Effector CD4-positive, alpha-beta T cell (primary cell): Measurements from ENCODE around the gene SLC2A4RG.

Experiments
- DNase-seq: peaks from one replicate; pipeline ENCODE4 v3.0.0-alpha.2; 2020
- total RNA-seq: gene quantifications from one replicate; lab custom pipeline; 2026; lab: John Stamatoyannopoulos, UW

The SLC2A4RG gene
- total RNA-seq: 84.8 reads per million, percentile 79 among the genes with 10 or more reads in this experiment

DNA sequence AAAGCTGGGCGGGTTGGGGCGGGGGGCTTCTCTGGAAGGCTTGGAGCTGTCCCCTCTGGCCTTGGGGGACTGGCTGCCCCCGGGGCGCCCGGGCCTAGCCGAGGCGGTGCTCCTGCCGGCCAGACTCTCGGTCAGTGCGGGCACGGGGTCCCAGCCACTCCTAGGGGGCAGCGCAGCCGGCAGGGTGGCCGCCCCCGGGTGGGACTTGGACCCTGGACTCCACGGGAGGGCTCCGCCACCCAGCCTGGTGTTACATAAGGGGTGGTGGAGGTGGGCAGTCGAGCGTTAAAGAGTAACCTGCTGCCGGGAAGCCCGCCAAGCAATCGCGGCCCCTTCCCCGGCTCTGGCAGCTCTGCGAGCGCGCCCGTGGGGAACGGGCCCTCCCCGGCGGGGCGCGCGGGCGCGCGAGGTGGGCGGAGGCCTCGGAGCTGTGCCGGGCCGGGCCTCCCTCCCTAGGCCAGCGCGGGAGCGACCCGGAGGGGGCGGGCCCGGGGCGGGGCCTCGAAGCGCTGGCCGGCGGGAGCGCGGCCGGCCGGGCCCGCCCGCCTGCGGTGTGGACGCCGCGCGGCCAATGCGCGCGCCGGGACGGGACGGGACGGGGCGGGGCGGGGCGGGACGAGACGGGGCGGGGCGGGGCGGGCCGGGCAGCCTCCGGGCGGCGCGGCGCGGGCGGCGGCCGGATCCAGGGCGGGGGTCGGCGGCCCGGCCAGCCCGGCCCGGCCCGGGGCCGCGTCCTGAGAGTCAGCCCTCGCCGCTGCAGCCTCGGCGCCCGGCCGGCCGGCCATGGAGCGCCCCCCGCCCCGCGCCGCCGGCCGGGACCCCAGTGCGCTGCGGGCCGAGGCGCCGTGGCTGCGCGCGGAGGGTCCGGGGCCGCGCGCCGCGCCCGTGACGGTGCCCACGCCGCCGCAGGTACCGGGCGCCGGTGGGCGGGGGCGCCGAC lies at the start of gene SLC2A4RG:
TSS of gene SLC2A4RG (plus strand) at position 647 of the 940 bp plus-strand sequence. CDS start at position 784, 137 bp downstream.
- DNase-seq: peak; percentile 57

DNA sequence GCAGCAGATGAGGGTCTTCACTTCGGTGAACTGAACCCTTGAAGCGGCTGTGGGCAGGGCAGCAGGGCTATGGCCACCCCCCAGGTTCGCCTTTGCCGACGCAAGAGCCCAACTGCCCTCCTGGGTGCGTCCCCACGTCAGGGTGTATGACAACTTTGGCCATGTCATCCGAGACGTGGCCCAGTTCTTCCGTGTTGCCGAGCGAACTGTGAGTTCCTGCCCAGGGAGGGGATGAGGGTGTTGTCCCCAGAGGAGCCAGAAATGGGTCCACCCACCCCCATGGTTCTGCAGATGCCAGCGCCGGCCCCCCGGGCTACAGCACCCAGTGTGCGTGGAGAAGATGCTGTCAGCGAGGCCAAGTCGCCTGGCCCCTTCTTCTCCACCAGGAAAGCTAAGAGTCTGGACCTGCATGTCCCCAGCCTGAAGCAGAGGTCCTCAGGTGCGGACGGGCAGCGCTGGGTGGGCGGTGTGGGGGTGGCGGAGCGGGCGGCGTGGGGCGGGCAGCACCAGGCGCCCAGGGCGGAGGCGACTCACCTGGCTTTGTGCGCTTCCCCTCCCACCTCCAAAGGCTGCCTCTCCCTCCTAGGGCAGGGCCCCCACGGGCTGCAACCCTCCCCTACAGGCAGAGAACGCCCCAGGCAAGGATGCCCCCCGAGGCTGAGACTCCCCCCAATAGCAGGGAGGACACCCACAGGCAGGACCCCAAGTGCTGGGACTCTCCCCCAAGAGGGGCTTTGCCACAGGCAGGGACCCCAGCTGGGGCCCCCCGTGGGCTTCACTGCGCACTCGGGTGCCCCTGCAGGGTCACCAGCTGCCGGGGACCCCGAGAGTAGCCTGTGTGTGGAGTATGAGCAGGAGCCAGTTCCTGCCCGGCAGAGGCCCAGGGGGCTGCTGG lies 49.3 kb upstream of the SLC2A4RG start:
- no peak for DNase-seq

DNA sequence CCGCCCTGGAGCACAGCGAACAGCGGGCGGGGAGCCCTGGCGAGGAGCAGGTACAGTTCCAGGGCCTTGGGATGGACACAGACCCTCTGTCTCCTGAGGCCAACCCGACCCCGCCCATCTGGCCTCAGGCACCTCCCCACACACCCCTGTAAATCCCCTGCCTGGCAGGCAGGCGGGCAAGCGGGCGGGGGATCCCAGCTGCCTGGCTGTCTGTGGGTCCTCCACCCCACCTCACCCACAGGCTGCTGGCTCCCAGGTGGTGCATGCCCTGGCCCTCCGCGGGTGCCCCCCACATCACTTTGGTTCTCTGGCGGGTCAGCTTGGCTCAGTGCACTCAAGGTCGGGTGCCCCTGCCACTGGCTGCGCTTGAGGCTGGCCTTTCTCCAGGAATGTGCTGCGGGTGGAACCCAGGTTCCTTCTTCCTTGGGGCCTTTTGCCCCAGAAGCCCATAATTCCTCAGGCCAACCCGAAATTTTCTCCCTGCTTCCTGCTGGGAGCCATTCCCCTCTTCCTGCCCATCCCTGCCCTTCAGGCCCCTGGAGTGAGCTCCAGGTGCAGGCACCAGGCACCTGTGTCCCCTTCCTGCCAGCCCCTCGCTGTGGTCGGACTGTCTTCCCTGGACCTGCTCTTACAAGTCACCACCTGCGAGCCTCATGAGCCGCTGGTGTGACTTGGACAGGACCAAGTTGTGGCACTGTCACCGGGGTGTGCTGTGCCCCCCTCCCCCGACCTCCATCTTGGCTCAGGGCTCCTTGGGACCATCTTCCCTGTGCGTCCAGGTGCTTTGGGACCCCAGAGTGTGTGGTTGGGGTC lies 48.5 kb upstream of the SLC2A4RG start:
- no peak for DNase-seq

GRCh38 chr20:63691711-63692435 lies 47.7 kb upstream of the SLC2A4RG start:
- no peak for DNase-seq

DNA sequence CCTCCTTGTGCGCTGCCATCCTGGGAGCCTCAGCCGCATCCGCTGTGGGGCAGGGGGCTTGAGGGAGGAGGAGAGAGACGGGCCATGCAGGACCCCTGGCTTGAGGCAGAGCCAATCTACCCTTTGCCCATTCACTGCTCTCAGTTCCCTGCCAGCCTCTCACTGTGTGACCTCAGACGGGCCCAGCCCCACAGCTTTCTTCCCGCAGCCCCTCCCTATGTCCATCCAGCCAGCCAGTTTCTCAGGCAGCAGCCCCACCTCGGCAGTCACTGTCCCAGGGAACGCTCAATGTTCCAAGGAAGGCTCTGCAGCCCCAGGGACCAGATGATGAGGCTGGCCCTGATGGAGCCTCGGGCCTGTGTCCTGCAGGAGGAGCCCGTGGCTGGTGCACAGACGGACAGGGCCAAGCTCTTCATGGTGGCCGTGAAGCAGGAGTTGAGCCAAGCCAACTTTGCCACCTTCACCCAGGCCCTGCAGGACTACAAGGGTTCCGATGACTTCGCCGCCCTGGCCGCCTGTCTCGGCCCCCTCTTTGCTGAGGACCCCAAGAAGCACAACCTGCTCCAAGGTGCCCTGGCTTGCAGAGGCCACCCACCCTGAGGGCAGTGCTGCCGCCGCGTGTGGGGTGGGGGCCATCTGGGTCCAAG lies 47.0 kb upstream of the SLC2A4RG start:
- no peak for DNase-seq

DNA sequence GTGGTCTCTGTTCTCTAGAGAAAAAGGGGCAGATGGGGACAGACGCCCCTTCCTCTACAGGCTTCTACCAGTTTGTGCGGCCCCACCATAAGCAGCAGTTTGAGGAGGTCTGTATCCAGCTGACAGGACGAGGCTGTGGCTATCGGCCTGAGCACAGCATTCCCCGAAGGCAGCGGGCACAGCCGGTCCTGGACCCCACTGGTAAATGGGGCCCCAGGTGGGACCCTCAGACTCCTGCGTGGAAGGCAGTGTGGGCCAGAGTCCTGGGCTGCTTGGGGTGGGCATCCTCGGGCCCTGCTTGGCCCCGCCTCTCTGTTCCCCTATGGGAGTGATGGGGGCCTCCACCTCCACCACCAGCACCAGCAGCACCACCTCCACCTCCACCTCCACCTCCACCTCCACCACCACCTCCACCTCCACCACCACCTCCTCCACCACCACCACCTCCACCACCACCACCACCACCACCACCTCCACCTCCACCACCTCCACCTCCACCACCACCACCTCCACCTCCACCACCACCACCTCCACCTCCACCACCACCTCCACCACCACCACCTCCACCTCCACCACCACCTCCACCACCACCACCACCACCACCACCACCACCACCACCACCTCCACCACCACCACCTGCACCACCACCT lies 46.4 kb upstream of the SLC2A4RG start:
- DNase-seq: no peak

DNA sequence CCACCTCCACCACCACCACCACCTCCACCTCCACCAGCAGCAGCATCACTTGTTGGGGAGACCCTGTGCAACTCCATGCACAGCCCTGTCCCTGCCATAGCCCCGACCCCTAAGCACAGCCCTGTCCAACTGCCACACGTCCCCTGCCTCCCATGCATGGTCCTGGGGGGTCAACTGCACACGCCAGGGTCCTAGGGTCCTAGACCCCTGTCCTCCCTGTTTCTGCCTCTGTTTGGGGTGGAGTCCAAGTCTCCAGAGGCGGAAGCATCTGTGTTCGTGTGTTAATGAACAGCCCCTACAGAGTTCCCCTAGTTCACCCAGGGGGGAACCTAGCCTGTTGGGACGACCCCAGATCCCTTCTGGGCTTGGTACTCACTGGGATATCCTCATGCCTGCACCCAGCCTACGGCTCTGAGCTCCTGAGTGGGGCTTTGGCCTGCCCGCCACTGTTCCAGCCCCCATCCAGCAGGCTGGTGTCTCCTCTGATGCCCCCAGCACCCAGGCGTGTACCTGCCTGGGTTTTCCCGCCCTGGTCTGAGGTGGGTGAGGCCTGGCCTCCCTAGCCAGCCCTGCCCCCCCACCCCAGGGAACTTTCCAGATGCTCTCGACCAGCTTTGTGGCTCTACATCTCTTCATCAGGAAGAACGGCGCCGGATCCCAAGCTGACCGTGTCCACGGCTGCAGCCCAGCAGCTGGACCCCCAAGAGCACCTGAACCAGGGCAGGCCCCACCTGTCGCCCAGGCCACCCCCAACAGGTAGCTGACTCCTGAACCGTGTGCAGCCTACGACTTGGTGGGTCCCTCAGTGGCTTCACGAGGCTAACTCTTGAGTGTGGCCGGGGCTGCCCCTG lies 45.6 kb upstream of the SLC2A4RG start:
- DNase-seq: no peak

DNA sequence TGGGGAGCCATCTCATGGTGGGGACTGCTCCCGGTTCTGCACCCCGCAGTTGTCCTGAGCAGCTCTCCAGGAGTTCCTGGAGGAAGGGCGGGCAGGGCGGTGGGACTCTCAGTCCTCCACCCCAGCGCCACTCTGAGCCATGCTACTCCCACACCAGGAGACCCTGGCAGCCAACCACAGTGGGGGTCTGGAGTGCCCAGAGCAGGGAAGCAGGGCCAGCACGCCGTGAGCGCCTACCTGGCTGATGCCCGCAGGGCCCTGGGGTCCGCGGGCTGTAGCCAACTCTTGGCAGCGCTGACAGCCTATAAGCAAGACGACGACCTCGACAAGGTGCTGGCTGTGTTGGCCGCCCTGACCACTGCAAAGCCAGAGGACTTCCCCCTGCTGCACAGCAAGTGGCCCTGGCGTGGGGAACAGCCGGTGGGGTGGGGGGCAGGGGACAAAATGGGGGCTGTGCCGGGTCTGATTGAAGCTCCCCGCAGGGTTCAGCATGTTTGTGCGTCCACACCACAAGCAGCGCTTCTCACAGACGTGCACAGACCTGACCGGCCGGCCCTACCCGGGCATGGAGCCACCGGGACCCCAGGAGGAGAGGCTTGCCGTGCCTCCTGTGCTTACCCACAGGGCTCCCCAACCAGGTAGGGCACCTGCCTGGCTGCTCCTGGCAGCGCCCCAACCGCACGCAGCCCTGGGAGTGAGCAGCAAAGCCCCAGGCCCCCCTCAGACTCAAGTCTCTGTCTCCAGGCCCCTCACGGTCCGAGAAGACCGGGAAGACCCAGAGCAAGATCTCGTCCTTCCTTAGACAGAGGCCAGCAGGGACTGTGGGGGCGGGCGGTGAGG lies 44.8 kb upstream of the SLC2A4RG start:
- no peak for DNase-seq

DNA sequence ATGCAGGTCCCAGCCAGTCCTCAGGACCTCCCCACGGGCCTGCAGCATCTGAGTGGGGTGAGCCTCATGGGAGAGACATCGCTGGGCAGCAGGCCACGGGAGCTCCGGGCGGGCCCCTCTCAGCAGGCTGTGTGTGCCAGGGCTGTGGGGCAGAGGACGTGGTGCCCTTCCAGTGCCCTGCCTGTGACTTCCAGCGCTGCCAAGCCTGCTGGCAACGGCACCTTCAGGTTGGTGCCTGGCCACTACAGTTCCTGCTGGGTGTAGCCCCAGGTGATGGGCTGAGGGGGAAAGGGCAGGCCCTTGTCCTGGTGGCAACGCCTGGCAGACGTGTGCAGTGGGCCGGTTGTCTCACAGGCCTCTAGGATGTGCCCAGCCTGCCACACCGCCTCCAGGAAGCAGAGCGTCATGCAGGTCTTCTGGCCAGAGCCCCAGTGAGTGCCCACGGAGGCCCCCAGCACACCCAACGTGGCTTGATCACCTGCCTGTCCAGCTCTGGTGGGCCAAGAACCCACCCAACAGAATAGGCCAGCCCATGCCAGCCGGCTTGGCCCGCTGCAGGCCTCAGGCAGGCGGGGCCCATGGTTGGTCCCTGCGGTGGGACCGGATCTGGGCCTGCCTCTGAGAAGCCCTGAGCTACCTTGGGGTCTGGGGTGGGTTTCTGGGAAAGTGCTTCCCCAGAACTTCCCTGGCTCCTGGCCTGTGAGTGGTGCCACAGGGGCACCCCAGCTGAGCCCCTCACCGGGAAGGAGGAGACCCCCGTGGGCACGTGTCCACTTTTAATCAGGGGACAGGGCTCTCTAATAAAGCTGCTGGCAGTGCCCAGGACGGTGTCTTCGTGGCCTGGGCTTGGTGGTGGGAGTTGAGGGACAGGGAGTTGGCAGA lies 43.9 kb upstream of the SLC2A4RG start:
- DNase-seq: no peak

- no peak for DNase-seq
Observed at GRCh38 chr20:63696306-63696627, 43.3 kb upstream of the SLC2A4RG start.

DNA sequence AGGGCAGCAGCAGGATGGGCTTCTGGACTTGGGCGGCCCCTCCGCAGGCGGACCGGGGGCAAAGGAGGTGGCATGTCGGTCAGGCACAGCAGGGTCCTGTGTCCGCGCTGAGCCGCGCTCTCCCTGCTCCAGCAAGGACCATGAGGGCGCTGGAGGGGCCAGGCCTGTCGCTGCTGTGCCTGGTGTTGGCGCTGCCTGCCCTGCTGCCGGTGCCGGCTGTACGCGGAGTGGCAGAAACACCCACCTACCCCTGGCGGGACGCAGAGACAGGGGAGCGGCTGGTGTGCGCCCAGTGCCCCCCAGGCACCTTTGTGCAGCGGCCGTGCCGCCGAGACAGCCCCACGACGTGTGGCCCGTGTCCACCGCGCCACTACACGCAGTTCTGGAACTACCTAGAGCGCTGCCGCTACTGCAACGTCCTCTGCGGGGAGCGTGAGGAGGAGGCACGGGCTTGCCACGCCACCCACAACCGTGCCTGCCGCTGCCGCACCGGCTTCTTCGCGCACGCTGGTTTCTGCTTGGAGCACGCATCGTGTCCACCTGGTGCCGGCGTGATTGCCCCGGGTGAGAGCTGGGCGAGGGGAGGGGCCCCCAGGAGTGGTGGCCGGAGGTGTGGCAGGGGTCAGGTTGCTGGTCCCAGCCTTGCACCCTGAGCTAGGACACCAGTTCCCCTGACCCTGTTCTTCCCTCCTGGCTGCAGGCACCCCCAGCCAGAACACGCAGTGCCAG lies 42.8 kb upstream of the SLC2A4RG start, which contains the start of gene TNFRSF6B:
TSS of gene TNFRSF6B (plus strand) at position 25 of the 729 bp plus-strand sequence. CDS start at position 141, 116 bp downstream.
- DNase-seq: no peak

DNA sequence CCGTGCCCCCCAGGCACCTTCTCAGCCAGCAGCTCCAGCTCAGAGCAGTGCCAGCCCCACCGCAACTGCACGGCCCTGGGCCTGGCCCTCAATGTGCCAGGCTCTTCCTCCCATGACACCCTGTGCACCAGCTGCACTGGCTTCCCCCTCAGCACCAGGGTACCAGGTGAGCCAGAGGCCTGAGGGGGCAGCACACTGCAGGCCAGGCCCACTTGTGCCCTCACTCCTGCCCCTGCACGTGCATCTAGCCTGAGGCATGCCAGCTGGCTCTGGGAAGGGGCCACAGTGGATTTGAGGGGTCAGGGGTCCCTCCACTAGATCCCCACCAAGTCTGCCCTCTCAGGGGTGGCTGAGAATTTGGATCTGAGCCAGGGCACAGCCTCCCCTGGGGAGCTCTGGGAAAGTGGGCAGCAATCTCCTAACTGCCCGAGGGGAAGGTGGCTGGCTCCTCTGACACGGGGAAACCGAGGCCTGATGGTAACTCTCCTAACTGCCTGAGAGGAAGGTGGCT lies 42.2 kb upstream of the SLC2A4RG start:
- no peak for DNase-seq

- DNase-seq: no peak
Observed at GRCh38 chr20:63697868-63698545, 41.6 kb upstream of the SLC2A4RG start.

GRCh38 chr20:63698739-63699465 lies 40.7 kb upstream of the SLC2A4RG start:
- DNase-seq: no peak

- DNase-seq: no peak
Observed at GRCh38 chr20:63699466-63700198, 39.9 kb upstream of the SLC2A4RG start.
